ENCODE measurements around the gene GFOD2. TPM values are rescaled to one million over a fixed set of nuclear protein-coding genes. Genes with fewer than 3 reads are reported as not detected.
A peak's percentile ranks its signal among the peaks of the same experiment; 100 is the strongest.

Gene GFOD2
- total and polyA plus RNA-seq, 2 experiments from 2014 or later: 11.4 to 17.5 TPM

- Histone ChIP-seq H4K20me1 (ENCODE audit: insufficient read depth) (no peaks in the 10 kb centered on the region), H3K27me3 (replicated peaks; ENCODE audit: insufficient read depth) (no peaks in the 10 kb centered on the region), H3K36me3 (ENCODE audit: low read depth) (no peaks in the 10 kb centered on the region), H3K27ac (no peak overlapping the region), H3K4me2 (ENCODE audit: unreplicated experiment) (no peak overlapping the region), H3K79me2 (ENCODE audit: insufficient read depth) (peaks cover 24% of the 10 kb centered on the region), H3K4me1 (ENCODE audit: insufficient read depth) (peaks cover 3% of the 10 kb centered on the region; the same call in 1 of the 2 replicates), H3K9me2 (ENCODE audit: insufficient read depth) (no peaks in the 10 kb centered on the region), H3K9ac (no peak overlapping the region), H3K9me3 (ENCODE audit: low read depth) (no peaks in the 10 kb centered on the region), H2AFZ (no peak overlapping the region), H3K4me3 (no peak overlapping the region), H3F3A (ENCODE audit: insufficient read depth) (no peaks in the 10 kb centered on the region)
- TF ChIP-seq EZH2 (IDR thresholded peaks at IDR 0.05; ENCODE audit: insufficient read depth, poor library complexity, severe bottlenecking) (no peak), EZH2phosphoT487 (IDR thresholded peaks at IDR 0.05; ENCODE audit: insufficient read depth, low read depth) (no peak)
- 90 to 93% methylated on average over 34 of the region's 34 CpGs for WGBS, 2 experiments (ENCODE audit: low coverage in 1 of 2, low lambda C conversion rate in 2 of 2, missing lambda C conversion rate in 2 of 2)
- DNase-seq: no peak
- in situ Hi-C loops (cut with MboI): no loop called here
Observed at GRCh38 chr16:67661886-67662652, 57.0 kb downstream of the GFOD2 start.

GRCh38 chr16:67661101-67661761 is 57.9 kb downstream of the GFOD2 start:
- no peak for TF ChIP-seq EZH2 (IDR thresholded peaks at IDR 0.05; ENCODE audit: insufficient read depth, poor library complexity, severe bottlenecking)
- no peak for TF ChIP-seq EZH2phosphoT487 (IDR thresholded peaks at IDR 0.05; ENCODE audit: insufficient read depth, low read depth)
- Histone ChIP-seq H3K79me2 (ENCODE audit: insufficient read depth) (peaks cover 24% of the 10 kb centered on the region), H3K9ac (no peak overlapping the region), H3K27ac (0 out of 2 replicates have a peak overlapping the region, but pooled peaks have one; percentile 16), H3K27me3 (replicated peaks; ENCODE audit: insufficient read depth) (no peaks in the 10 kb centered on the region), H3F3A (ENCODE audit: insufficient read depth) (no peaks in the 10 kb centered on the region), H3K36me3 (ENCODE audit: low read depth) (no peaks in the 10 kb centered on the region), H4K20me1 (ENCODE audit: insufficient read depth) (no peaks in the 10 kb centered on the region), H2AFZ (no peak overlapping the region), H3K4me3 (peak overlapping the region; percentile 92), H3K9me2 (ENCODE audit: insufficient read depth) (no peaks in the 10 kb centered on the region), H3K9me3 (ENCODE audit: low read depth) (no peaks in the 10 kb centered on the region), H3K4me2 (ENCODE audit: unreplicated experiment) (peak overlapping the region; percentile 66), H3K4me1 (ENCODE audit: insufficient read depth) (no peaks in the 10 kb centered on the region)
- DNase-seq: peak; percentile 74
- WGBS, 2 experiments (ENCODE audit: low coverage in 1 of 2, low lambda C conversion rate in 2 of 2, missing lambda C conversion rate in 2 of 2): 24 to 28% methylated on average over 36 to 39 of the region's 39 CpGs
- in situ Hi-C loops (cut with MboI): no loop called here

DNA sequence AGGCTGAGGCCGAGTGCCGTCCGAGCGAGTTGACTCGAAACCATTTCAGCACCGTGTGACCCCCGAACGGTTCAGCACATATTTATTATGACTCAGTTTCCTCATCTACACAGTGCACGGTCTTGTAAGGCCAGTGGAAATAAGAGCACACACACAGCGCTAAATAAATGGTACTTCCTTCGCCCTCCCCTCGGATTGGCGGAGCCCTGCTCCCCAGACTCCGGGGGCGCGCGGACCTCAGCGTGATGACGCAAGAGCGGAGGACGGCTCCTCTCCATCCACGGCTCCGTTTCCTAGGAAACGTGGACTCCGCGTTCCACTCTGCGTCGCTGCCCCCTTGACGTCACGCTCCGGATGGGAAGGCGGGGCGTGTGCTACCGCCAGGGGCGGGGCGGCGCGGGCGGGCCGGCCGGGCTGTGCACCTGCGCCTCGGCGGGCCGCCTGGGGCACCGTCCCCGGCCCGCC is 58.5 kb downstream of the GFOD2 start, which contains the start of gene PARD6A:
Gene PARD6A (plus strand): TSS at position 397 of the 465 bp plus-strand sequence. CDS start 79 bp downstream, outside the sequence.
- 1% methylated on average over 28 to 42 of the region's 48 CpGs for WGBS, 2 experiments (ENCODE audit: low coverage in 1 of 2, low lambda C conversion rate in 2 of 2, missing lambda C conversion rate in 2 of 2)
- peak within 1 kb of the TSS; percentile 92 for H3K27ac ChIP-seq
- peak within 1 kb of the TSS; percentile 91 for H3K9ac ChIP-seq
- H3K27me3 ChIP-seq (replicated peaks; ENCODE audit: insufficient read depth): no peaks in the 10 kb centered on the region
- DNase-seq: peak; percentile 99
- peak within 1 kb of the TSS; percentile 92 for H3K4me3 ChIP-seq
- peak within 1 kb of the TSS; percentile 81 for H3K4me2 ChIP-seq (ENCODE audit: unreplicated experiment)
- H2AFZ ChIP-seq: peak within 1 kb of the TSS; percentile 97
- peaks cover 21% of the 10 kb centered on the region for H3K79me2 ChIP-seq (ENCODE audit: insufficient read depth)
- H3K9me3 ChIP-seq (ENCODE audit: low read depth): no peaks in the 10 kb centered on the region
- H3K9me2 ChIP-seq (ENCODE audit: insufficient read depth): no peaks in the 10 kb centered on the region
- H3K4me1 ChIP-seq (ENCODE audit: insufficient read depth): no peaks in the 10 kb centered on the region
- in situ Hi-C loops (cut with MboI): no loop called here
- no peaks in the 10 kb centered on the region for H3F3A ChIP-seq (ENCODE audit: insufficient read depth)
- no peaks in the 10 kb centered on the region for H4K20me1 ChIP-seq (ENCODE audit: insufficient read depth)
- TF ChIP-seq EZH2 (IDR thresholded peaks at IDR 0.05; ENCODE audit: insufficient read depth, poor library complexity, severe bottlenecking) (no peak), EZH2phosphoT487 (IDR thresholded peaks at IDR 0.05; ENCODE audit: insufficient read depth, low read depth) (no peak)
- H3K36me3 ChIP-seq (ENCODE audit: low read depth): no peaks in the 10 kb centered on the region

DNA sequence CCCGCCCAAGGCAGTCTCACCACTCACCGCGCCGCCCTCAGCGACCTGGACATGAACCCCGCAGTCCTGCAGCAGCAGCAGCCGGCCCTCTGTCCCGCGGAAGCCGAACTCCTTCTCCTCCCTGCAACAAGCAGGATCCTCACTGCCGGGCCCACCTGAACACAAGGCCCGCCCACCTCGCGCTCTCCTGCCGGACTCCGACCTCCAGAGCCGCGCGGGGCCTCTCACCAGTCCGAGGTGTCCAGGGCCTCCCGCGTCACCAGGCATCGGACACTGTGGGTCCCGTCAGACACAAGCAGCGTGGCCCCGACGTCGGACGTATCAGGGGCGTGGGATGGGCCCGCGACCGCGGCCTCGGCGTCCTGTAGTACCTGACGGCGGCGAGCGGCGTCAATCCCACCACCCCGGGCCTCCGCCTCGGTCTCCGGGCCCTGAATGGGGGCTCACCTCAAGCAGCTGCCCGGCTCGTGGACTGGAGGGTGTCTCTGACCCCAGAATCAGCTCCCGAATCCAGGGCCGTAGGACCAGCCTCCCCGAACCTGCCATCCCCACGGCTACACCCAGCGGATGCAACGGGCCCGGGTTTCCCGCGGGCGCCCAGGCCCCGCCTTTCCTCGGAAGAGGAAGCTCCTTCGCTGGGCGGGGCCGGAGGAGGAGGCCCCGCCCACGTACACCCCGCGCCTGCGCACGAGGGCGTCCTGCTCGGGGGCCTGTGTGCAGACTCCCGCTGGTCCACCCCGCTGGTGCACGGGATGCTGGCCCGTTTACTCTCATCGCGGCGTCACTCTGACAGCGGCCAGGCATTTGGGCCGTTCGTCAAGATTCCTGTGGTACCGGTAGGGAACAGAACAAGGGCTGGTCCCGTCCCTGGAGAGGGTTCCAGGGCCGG is 59.2 kb downstream of the GFOD2 start, which contains the start of gene ACD:
Gene ACD (minus strand): TSS at position 586 of the 889 bp plus-strand sequence. CDS start 40 bp downstream, at position 546.
- WGBS, 2 experiments (ENCODE audit: low coverage in 1 of 2, low lambda C conversion rate in 2 of 2, missing lambda C conversion rate in 2 of 2): 2% methylated on average over 73 to 82 of the region's 83 CpGs
- Histone ChIP-seq H3K36me3 (ENCODE audit: low read depth) (no peaks in the 10 kb centered on the region), H4K20me1 (ENCODE audit: insufficient read depth) (no peaks in the 10 kb centered on the region), H3K9me3 (ENCODE audit: low read depth) (no peaks in the 10 kb centered on the region), H2AFZ (peak within 1 kb of the TSS; percentile 97), H3K4me3 (peak within 1 kb of the TSS; percentile 92), H3F3A (ENCODE audit: insufficient read depth) (no peaks in the 10 kb centered on the region), H3K27ac (peak within 1 kb of the TSS; percentile 92), H3K9ac (peak within 1 kb of the TSS; percentile 91), H3K4me2 (ENCODE audit: unreplicated experiment) (peak within 1 kb of the TSS; percentile 81), H3K79me2 (ENCODE audit: insufficient read depth) (peaks cover 14% of the 10 kb centered on the region), H3K27me3 (replicated peaks; ENCODE audit: insufficient read depth) (no peaks in the 10 kb centered on the region), H3K9me2 (ENCODE audit: insufficient read depth) (no peaks in the 10 kb centered on the region), H3K4me1 (ENCODE audit: insufficient read depth) (no peaks in the 10 kb centered on the region)
- in situ Hi-C loops (cut with MboI): no loop called here
- no peak for TF ChIP-seq EZH2 (IDR thresholded peaks at IDR 0.05; ENCODE audit: insufficient read depth, poor library complexity, severe bottlenecking)
- TF ChIP-seq EZH2phosphoT487 (IDR thresholded peaks at IDR 0.05; ENCODE audit: insufficient read depth, low read depth): no peak
- peak; percentile 97 for DNase-seq
